Eye (tissue), 1 donor: ENCODE measurements around the gene MOB3C.
"Not testable (repeated sequence)": the region's sequence is repeated elsewhere in the genome, so short reads cannot be mapped to it uniquely, and the experiment has no call there.

Source experiments
- DNase-seq: peaks from one replicate; pipeline ENCODE4 v3.0.0-alpha.2; 2015

The MOB3C gene

DNA sequence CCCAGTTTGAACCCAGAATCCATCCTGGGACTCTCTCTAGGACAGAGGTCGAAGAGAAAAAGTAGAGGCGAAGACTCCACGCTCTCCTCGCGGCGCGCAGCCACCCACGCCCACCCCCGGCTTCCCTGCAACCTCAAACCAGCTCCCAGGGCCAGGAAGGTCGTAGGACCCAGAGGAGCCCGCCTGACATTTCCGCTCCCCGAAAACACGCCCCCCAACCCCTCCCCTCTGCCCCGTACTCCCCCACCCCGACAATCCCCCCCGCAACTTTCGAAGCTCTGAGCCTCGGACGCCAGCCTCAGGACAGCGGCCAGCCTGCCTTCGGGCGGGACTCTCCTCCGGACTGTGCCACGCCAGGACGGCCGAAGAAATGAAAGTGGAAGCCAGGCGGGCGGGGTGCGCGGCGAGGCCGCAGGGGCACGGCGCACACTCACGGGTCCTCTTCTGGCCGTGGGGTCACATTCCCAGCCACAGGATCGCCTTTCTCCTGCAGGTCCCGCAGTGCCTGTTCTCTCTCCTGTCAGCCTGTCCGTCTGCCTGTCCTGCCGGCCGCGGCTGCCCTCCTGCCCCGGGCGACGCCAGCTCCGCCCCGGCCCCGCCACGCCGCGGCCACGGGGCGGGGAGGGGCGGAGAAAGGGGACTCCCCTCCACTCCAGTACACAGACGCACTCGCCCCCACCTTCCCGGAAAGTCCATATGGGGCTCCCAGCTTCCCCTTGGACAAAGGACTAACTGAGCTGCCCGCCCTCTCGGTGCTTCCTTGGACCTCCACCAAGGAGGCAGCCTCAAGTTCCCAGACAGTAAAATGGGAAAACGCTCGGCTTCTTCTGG, at the start of gene MOB3C:
Gene MOB3C (minus strand): TSS at position 535 of the 831 bp plus-strand sequence. CDS start 3,490 bp downstream, outside the sequence.
- peak; percentile 75 for DNase-seq

GRCh38 chr1:46665983-46666382, 49.4 kb upstream of the MOB3C start:
- DNase-seq, result no peak

DNA sequence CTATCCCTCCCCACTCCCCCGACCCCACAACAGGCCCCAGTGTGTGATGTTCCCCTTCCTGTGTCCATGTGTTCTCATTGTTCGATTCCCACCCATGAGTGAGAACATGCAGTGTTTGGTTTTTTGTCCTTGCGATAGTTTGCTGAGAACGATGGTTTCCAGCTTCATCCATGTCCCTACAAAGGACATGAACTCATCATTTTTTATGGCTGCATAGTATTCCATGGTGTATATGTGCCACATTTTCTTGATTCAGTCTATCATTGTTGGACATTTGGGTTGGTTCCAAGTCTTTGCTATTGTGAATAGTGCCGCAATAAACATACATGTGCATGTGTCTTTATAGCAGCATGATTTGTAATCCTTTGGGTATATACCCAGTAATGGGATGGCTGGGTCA, 46.3 kb upstream of the MOB3C start:
- not testable (repeated sequence) for DNase-seq

DNA sequence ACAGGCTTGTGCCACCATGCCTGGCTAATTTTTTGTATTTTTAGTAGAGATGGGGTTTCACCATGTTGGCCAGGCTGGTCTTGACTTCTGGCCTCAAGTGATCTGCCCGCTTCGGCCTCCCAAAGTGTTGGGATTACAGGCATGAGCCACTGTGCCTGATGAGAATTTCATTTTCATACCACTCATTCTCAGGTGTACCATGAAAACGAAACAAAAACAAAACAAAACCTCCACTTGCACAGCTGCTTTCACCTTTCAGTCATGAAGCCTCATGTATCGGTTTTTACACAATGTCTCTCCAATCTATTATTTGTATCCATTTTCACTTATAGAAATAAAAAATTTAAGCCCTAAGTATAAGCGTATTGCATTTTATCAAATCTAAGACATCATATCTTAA, 43.5 kb upstream of the MOB3C start:
- DNase-seq, result not testable (repeated sequence)

- DNase-seq, result no peak
Observed at GRCh38 chr1:46659307-46659870, 42.8 kb upstream of the MOB3C start.

DNA sequence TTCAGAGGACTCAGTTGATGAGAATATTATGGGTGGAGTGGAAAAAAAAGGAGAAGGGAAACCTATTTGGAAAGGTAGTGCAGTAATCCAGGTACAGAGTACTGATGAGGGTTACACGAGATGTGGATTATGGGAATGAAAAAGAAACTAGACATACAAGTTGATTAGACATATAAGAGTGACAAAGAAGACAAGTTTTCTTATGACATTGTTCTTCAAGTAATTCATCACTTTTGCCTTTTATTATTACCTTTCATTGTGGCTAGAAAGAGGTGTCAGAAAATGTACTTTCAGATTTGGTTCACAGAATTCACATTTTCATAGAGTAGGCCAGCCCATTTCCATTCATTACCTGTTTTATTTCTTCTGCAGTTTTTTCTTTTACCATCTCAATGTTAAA, 41.2 kb upstream of the MOB3C start:
- DNase-seq, result no peak

DNA sequence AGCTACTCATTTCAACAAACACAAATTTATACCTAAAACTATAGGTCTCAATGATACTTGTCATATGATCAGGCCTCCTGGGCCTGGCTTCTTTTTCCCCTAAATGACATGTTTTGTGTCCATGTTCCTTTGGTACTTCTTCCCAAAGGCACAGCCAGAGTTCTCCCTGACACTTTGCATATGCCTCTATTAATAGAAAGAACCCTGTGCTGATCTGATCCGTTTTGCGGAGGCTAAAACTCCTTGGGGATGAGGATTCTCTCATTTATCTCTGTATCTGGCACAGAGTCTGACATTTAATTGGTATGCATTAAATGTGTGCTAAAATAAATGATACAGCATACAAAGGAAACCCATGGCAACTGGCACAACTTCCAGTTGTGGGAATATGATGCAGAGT, 40.0 kb upstream of the MOB3C start:
- no peak for DNase-seq

- no peak for DNase-seq
Observed at GRCh38 chr1:46655848-46656247, 39.2 kb upstream of the MOB3C start.

- not testable (repeated sequence) for DNase-seq
Observed at GRCh38 chr1:46654698-46655097, 38.1 kb upstream of the MOB3C start.

DNA sequence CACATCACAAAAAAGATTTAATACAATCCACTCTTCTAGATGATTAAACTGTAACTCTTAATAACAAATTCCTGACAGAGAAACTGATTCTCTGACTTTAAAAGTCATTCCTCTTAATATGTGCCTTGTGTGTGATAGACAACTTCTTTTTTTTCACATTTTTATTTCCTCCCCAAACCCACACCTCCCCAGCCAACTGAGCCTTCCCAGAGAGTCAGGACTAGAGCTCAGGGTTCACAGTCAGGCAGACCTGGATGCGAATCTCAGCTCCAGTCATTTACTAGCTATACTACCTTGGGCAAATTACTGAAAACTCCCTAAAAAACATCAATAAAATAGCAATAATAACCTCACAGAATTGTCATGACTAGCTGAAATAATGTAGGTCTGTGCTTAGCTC, 37.4 kb upstream of the MOB3C start:
- DNase-seq, result no peak

DNA sequence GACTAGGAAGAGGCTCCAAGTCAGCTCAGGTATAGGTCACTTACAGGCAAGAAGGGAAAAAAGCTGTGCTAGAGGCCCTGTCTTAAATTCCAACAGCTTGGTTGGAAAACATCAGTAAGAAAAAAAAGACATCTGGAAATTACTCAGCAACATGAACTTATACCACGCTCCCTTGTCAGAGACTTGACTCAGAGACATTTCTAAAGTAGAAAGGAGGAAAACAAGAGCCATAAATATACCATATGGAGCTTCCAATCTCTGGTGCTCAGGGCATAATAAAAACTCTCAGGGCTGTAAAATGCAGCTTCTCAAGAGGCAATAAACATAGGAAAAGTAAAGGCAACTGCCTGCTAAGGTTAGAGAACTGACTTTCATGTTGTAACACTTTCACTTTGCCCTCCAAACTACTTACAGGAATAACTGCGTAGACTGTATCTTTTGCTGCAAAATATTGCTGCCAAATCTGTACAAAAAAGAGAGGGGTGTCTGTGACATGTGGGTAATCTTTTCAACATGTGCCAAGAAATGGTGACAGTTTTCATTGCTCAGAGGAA, 36.9 kb upstream of the MOB3C start:
- DNase-seq, result no peak

GRCh38 chr1:46652321-46653100, 35.9 kb upstream of the MOB3C start:
- DNase-seq, result no peak

DNA sequence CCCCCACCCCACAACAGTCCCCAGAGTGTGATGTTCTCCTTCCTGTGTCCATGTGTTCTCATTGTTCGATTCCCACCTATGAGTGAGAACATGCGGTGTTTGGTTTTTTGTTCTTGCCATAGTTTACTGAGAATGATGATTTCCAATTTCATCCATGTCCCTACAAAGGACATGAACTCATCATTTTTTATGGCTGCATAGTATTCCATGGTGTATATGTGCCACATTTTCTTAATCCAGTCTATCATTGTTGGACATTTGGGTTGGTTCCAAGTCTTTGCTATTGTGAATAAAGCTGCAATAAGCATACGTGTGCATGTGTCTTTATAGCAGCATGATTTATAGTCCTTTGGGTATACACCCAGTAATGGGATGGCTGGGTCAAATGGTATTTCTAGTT, 34.5 kb upstream of the MOB3C start:
- not testable (repeated sequence) for DNase-seq

DNA sequence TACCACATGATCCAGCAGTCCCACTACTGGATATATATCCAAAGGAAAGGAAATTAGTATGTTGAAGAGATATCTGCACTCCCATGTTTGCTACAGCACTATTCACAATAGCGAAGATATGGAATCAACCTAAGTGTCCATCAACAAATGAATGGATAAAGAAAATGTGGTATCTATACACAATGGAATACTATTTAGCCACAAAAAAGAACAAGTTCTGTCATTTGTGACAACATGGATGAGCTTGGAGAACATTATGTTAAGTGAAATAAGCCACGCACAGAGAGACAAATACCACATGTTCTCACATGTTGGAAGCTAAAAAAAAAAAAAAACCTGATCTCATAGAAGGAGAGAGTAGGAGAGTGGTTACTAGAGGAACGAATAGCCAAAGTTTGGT, 33.9 kb upstream of the MOB3C start:
- DNase-seq, result no peak

DNA sequence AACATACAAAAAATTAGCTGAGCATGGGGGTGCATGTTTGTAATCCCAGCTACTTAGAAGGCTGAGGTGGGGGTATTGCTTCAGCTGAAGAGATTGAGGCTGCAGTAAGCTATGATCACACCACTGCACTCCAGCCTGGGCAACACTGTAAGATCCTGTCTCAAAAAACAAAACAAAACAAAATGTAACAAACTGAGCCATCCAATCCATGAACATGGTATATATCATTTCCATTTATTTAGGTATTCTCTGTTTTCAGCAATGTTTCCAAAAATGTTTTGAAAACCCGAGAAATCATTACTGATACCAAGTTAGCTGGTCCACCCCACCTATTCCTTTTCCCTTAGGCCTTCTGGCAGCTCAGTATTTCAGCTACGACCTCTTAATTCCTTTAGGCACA, 33.2 kb upstream of the MOB3C start:
- DNase-seq, result peak; percentile 4

DNA sequence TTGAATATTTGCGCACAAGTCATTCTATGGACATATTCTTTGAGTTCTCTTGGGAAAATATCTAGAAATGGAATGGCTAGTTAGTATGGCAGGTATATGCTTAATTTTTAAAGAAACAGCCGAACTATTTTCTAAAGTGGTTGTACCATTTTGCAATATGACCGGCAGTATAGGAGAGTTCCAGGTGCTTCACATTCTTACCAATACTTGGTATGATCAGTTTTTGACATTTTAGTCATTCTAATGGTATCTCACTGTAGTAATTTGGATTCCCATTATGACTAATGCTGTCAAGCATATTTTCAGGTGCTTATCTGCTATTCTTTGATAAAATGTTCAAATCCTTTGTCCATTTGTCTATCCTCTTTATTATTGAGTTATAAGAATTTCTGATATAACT, 31.0 kb upstream of the MOB3C start:
- DNase-seq, result no peak

DNA sequence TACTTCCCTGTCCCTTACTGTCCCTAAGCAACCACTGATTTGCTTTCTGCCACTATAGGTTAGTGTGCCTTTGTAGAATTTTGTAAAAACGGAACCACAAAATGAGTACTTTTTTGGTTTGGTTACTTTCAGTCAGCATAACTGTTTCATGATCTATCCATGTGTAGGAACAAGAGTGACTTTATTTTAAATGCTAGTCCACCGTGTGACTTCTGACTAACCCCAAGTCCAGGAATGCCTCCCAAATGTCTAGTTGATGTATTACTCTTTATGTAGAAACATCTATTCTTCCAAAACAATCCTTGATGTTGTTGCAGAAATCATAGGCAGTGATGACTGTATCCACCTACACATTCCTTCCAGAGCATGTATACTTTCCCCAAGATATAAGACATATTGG, 30.2 kb upstream of the MOB3C start:
- DNase-seq, result no peak

GRCh38 chr1:46646331-46646730, 29.7 kb upstream of the MOB3C start:
- no peak for DNase-seq

DNA sequence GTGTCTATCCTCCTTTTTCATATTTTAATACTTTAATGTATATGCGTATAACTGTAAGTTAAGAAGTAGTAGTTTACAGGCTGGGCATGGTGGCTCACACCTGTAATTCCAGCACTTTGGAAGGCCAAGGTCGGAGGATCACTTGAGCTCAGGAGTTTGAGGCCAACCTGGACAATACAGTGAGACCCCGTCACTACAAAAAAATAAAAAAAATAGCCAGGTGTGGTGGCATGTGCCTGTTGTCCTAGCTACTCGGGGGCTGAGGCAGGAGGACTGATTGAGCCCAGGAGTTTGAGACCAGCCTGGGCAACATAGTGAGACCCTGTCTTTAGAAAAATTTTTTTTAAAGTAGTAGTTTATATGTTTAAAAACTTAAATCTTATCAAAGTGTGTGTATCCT, 29.2 kb upstream of the MOB3C start:
- DNase-seq, result no peak

DNA sequence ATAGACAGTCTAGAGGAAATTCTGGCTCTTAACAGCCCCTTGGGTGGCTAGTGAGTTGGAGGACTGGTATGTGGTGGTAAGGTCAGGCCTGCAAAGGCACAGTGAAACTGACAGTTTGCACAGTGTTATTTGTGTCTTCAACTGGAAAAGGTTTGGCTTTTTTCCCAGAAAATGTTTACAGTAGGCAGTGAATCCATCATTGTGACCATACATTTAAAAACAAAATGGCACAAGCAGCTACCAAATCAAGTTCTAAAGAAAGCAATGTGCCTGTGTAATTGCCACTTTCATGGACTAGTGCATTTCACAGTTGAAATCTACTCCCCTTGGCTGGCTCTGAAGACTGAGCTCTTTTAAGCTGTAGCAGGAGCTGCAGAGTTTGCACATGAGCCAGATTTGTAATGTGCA, 26.8 kb upstream of the MOB3C start:
- DNase-seq, result peak; percentile 26

GRCh38 chr1:46642115-46642680, 25.6 kb upstream of the MOB3C start:
- no peak for DNase-seq

DNA sequence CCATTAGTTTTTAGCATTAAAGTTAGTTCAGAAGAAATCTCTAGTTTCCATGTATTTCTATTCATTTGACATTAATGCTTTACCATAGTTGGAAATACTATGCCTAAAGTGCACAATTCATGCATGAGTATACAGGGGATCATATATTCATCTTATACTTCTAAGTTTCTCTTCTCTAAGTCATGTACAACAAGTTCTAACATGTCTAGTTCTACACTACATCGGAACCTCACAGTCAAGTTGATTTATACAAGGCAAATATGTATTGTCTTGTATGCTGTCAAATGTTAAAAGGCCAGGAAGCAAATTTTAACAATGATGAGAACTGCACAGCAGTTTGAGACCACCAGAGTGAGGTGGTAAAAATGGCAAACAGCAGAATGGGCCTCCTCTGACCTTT, 22.9 kb upstream of the MOB3C start:
- DNase-seq, result no peak

DNA sequence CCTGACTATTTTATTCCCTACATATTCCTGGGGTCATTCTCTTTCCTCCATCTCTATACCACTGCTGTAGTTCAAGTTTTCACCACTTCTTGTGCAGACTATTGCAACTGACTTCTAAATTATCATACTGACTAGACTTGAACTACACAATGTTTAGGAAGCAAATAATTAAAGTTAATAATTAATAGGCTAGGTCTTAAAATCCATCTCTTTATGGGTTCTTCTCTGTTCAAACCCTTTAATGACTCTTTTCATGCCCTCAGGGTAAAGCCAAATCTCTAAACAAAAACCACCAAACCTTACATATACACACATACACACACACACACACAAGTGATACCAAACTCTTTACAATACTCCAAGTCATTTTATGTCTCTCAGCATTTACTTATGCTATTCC, 22.3 kb upstream of the MOB3C start:
- no peak for DNase-seq
